Retina (tissue), 1 donor: Measurements from ENCODE around the gene NRG2.
A peak's percentile ranks its signal among the peaks of the same experiment; 100 is the strongest.

ENCODE experiments used
- DNase-seq: peaks from one replicate; pipeline ENCODE4 v3.0.0-alpha.2; 2016

Gene NRG2

GRCh38 chr5:139829471-139829870, 213.6 kb downstream of the NRG2 start:
- DNase-seq: no peak

- no peak for DNase-seq
Measured at GRCh38 chr5:139828207-139828895, 214.7 kb downstream of the NRG2 start.

DNA sequence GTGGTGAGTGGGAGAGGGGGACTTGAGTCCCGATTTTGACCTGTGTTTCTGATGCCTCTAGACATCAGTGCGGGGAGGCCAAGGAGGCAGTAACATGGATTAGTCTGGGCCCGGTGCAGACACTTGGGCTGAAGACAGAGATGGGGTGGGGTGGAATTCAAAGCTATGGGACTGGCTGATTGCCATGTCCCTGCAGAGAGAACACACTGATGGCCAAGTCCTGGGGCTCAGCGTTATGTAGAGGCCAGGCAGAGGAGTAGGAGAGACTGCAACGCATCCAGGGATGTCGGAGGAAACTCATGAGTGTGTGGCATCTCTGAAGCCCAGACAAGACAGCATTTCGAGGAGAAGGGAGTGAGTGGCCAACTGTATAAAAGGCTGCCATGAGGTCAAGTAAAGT, 217.4 kb downstream of the NRG2 start:
- DNase-seq: no peak

GRCh38 chr5:139823757-139824355, 219.2 kb downstream of the NRG2 start:
- no peak for DNase-seq

DNA sequence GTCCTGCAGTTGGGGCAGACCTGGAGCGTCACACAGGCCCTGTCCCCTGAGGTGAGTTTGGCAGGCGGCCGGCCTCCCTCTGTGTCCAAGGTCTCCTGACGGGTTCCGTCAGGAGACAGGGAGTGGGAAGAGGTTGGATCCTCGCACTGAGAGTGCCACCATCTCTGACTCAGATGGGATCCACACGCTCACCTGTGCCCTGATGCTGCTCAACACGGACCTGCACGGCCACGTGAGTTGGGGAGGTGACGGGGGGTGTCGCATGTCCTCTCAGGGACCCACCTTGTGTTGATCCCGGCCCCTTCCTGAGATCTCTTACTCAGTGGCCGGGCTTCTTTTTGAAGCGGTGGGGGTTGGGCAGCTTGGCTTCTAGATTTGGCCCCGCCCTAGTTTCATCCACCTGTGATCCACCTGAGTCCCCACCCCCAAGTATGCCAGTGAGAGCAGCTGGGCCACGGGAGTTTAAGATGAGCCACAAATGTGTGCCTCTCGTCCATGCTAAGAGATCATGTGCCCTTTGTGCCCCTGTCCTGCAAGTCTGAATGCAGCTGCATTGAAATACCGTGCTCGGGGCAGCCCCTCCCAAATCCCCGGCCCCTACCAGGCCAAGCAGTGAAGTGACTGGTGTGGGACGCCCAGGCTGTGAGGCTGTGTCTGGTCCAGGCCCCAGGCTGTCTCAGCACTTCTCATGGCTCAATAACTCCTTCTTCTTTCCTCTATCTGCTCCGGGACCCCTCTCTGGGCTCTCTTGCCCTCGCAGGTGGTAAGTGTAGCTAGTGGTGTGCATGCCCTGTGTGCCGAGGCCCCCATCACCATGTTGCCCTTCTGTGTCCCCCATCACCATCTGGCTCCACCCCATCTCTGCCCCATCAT, 220.3 kb downstream of the NRG2 start:
- DNase-seq: no peak

- no peak for DNase-seq
Measured at GRCh38 chr5:139821806-139822552, 221.1 kb downstream of the NRG2 start.

- no peak for DNase-seq
Measured at GRCh38 chr5:139820606-139821005, 222.5 kb downstream of the NRG2 start.

DNA sequence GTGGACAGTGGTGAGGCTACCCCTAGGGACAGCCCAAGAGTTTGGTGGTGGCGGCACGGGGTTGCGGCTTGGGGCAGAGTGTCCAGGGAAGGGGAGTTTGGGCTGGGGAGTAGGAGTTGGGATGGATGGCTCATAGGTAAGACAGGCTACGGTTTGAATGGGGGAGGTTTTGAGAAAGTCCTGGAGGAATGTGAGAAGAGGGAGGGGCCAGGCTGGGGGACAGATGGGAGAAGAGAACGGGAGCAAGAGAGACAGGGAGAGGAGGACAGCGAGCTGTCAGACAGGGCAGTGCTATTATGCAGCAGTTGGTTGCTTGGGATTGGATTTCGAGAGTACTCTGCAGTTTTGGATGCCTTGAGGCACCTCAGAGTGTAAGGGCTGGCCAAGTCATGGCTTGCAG, 223.0 kb downstream of the NRG2 start:
- no peak for DNase-seq

DNA sequence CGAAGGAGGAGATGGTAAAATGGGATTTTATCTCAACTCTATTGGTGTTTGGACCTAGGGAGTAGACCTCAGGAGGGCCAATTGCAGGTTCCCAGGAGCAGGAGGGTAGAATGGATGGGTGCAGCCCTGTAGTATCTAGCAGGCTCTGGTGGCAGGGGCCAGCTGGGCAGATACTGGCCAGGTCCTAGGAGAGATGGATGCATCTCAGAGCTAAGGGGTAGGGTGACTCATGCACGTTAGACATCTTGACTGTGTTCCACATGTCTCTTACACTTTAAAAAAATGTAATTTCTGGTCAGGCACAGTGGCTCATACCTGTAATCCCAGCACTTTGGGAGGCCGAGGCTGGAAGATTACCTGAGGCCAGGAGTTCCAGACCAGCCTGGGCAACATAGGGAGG, 225.1 kb downstream of the NRG2 start:
- DNase-seq: no peak

- no peak for DNase-seq
Measured at GRCh38 chr5:139817362-139817761, 225.7 kb downstream of the NRG2 start.

GRCh38 chr5:139816566-139816965, 226.5 kb downstream of the NRG2 start:
- no peak for DNase-seq

DNA sequence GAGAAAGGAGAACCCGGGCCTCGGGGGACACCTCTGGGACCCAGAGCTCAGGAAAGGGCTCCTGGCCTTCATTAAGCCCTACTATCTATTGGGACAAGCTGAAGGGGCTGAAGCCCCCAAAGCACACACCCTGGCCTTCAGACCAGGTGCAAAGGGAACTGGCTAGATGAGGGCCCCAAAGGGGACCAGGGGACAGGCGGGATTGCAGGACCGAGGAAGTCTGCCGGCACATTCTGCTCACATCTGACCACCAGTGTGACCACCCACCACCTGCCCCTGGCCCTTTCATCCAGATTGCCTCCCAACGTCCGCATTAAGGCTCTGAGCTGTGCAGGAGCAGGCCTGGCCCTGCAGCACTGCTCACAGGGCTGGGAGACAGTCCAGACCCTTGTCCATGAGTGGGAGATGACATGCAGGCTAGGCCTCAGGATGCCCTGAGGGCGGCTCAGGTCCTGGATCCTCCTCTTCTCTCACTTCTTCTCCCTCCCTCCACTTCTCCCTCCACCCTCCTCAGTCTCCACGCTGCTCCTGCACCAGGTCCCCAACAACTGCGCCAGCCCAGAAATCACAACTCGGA, 228.3 kb downstream of the NRG2 start:
- DNase-seq: no peak

- no peak for DNase-seq
Measured at GRCh38 chr5:139814191-139814601, 228.9 kb downstream of the NRG2 start.

GRCh38 chr5:139812836-139813805, 230.0 kb downstream of the NRG2 start:
- no peak for DNase-seq

DNA sequence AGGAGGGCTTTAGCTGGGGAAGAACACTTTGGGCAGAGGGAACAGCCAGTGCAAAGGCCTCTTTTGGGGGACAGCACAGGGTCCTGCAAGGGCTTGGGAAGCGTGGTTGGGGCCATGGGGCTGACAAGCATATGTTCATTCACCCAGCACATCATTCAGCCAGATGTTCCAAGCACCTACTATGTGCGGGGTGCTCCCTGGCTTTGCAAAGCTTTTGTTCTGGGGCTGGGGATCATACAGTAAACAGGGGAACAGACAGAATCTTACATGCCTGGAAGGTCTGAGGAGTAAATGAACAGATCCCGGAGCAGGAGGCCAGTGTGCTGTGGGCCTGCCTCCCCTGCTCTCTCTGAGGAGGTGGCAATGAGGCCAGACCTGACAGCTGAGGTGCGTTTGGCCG, 230.8 kb downstream of the NRG2 start:
- DNase-seq: no peak

DNA sequence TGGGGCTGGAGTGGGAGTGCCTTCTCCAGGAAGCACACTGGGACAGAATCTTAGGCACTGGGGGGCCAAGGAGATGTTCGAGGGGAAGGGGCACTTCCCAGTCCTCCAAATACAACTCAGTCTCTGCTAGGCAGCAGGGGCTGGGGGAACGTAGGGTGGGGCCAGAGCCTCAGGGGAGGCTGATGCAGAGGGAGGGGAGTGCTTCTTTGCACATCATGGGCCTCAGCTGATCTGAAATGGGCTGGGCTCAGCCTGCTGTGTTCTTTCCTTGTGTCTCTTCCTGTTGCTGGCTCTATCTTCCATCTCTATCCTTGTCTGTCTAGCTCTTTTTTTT, 231.9 kb downstream of the NRG2 start:
- DNase-seq: no peak

DNA sequence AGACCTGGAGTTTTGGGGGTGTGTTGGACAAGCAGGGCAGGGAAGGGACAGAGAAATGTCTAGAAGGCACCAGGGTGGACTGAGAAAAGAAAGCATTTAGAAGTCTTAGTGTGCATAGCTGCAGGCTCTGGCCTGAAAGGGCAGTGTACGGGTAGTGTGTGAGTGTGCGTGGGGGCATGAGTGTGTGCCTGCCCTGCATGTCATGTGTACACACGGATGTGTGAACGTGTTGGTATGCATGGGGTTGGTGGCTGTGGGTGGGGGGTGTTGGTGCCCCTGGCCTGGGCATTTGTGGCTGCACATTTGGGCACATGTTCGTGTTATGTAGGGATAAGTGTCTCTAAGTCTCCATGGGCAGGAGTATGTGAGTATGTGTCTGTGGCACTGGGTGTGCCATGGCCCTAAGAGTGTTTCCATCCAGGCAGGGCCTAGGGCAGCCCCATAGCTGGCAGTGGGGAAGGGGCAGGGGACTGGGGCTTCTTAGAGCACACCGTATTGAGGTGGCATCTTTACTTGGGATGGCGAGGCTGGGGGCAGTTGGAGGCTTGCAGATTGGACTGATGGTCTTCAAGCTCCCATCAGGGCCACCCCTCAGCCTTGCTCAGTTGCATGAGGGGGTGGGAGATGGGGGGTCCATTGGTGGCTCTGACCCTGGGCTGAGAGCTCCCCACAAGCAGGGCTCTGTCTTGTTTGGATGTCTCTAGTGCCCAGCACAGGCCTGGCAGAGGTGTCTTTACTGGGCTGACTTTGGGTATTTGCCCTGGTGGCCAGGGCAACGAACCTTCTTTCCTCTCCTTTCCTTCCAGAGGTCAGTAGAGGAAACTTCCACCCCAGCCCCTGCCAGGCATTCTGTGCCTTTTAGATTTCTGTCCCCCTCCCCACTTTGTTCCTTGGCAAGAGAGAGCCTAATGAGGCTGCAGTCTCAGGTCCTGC, 232.5 kb downstream of the NRG2 start:
- DNase-seq: no peak

GRCh38 chr5:139809331-139809810, 233.7 kb downstream of the NRG2 start:
- DNase-seq: no peak

GRCh38 chr5:139808481-139809330, 234.4 kb downstream of the NRG2 start:
- peak; percentile 27 for DNase-seq
